Kidney (tissue), 14 donors: ENCODE data around the gene HSD17B10. TPM values are rescaled to one million over a fixed set of nuclear protein-coding genes. Genes with fewer than 3 reads are reported as not detected.

Experiments used
- DNase-seq, 5 donors: peaks; one replicate each; pipeline ENCODE4 v3.0.0-alpha.2; 2013 to 2020
- FAIRE-seq: peaks from 2 replicates; lab custom pipeline; 2012; peaks lifted over from hg19 to GRCh38; lab: Jason Lieb, UNC
- H3K27ac ChIP-seq, 2 donors: one replicate each; pipeline ENCODE4 v1.7.0; 2013; ENCODE audit warnings: low read depth in 2 of 2, low read length in 2 of 2, inconsistent platforms in 1 of 2
- H3K27me3 ChIP-seq: one replicate; pipeline ENCODE4 v1.7.1; 2013; ENCODE audit warnings: low read length, inconsistent platforms; ENCODE audit not compliant: control insufficient read depth, insufficient read depth
- H3K36me3 ChIP-seq, 3 donors: one replicate each; pipeline versions ENCODE4 v1.7.0 to v1.7.1; 2013; ENCODE audit warnings: low read length in 3 of 3, control low read depth in 1 of 3, inconsistent platforms in 1 of 3; ENCODE audit not compliant: insufficient read depth in 3 of 3, control insufficient read depth in 2 of 3
- H3K4me1 ChIP-seq, 3 donors: one replicate each; pipeline versions ENCODE4 v1.7.0 to v1.7.1; 2013; ENCODE audit warnings: low read length in 3 of 3, inconsistent platforms in 1 of 3, low read depth in 1 of 3; ENCODE audit not compliant: control insufficient read depth in 2 of 3, insufficient read depth in 2 of 3
- H3K4me3 ChIP-seq, 3 donors: one replicate each; pipeline versions ENCODE4 v1.7.0 to v1.8.1; 2013; ENCODE audit warnings: low read length in 3 of 3, control low read depth in 1 of 3, inconsistent platforms in 1 of 3
- H3K9ac ChIP-seq, 3 donors: one replicate each; pipeline versions ENCODE4 v1.7.0 to v1.7.1; 2013; ENCODE audit warnings: low read length in 3 of 3, control low read depth in 1 of 3, inconsistent platforms in 1 of 3
- H3K9me3 ChIP-seq, 3 donors: one replicate each; pipeline versions ENCODE4 v1.7.0 to v1.7.1; 2013; ENCODE audit warnings: low read length in 3 of 3, control low read depth in 1 of 3, inconsistent platforms in 1 of 3; ENCODE audit not compliant: control insufficient read depth in 2 of 3, insufficient read depth in 1 of 3
- intact Hi-C: fragments of 100-400 bp; cut with DNase I; formaldehyde crosslinking; loops from one replicate; pipeline ENCODE4 v1.11.1; 2022
- microRNA-seq: library from miRNA; unstranded; fragments of <30 nt; microRNA quantifications from one replicate; pipeline ENCODE4 v1.2.0, GENCODE V29; 2020
- polyA plus RNA-seq: library from polyadenylated mRNA; stranded (reverse); fragments of 350-450 nt; fragmentation: Illumina TruSeq; extraction: RNeasy Lipid Tissue Mini Kit (QIAGEN cat#74804); gene quantifications from one replicate; pipeline ENCODE4 v1.2.3, GENCODE V29; 2014; ENCODE audit warnings: low read depth, low replicate concordance; ENCODE audit not compliant: insufficient read depth
- total RNA-seq: library from RNA; stranded (reverse); fragmentation: NEBNext Ultra II Directional; extraction: Animal tissue kit (Norgen Biotek cat#: 25700); gene quantifications from one replicate; pipeline ENCODE4 v1.2.1, GENCODE V29; 2021
- TF ChIP-seq, protein P1 (sequence below): IDR thresholded peaks from 3 replicates; pipeline ENCODE4 v1.5.1; 2012; ENCODE audit warnings: mild to moderate bottlenecking, moderate library complexity, borderline replicate concordance; ENCODE audit not compliant: insufficient read depth; ENCODE audit errors: extremely low read depth
- donor health status: control.
- donor health status: control.
- donor health status: control.
- donor health status: control.
- donor health status: control.
- donor health status: DM: yes; HTN: yes; CAD: no.
- donor health status: Normal renal cell carcinoma (clear cell type).

The HSD17B10 gene
- total and polyA plus RNA-seq, 2 donors from 2014 or later: 95.2 to 255 TPM

DNA sequence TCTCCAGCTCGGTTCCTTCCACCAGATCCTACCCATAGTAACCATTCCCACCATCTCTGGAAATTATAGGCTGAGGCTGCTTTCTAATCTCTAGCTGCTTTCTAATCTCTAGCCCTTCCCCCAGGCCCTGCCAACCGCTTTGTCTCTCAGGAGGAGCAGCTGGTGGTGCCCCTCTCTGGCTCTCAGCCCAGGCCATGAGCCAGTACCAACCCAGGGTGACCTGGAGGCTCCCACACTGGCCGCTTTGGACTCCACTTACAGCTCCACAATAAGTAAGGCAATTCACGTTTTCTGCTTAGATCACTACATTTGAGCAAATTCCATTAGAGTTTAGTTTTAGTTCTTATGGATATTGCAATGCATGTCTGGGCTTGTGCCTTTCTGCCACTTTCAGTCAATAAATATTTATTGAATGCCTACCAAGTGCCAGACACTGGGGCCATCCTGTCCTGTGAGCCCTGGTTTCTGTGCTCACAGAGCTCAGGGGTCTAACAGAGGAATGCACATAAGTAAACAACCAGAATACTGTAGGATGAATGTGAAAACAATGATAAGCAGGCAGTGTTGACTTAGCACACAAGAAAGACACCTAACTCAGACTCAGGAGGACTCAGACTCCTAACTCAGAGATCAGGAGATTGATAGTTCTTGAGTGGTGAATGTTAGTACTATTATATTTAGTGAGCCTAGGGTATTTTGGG is 50.6 kb downstream of the HSD17B10 start:
- Histone ChIP-seq H3K36me3 (peaks cover 12 to 16% (median 13%) of the 10 kb centered on the region in 3 donors), H3K27me3 (no peaks in the 10 kb centered on the region), H3K4me1 (no peaks in the 10 kb centered on the region), H3K9ac (no peak overlapping the region), H3K9me3 (no peaks in the 10 kb centered on the region), H3K4me3 (no peak overlapping the region), H3K27ac (no peak overlapping the region)
- TF ChIP-seq, protein P1, sequence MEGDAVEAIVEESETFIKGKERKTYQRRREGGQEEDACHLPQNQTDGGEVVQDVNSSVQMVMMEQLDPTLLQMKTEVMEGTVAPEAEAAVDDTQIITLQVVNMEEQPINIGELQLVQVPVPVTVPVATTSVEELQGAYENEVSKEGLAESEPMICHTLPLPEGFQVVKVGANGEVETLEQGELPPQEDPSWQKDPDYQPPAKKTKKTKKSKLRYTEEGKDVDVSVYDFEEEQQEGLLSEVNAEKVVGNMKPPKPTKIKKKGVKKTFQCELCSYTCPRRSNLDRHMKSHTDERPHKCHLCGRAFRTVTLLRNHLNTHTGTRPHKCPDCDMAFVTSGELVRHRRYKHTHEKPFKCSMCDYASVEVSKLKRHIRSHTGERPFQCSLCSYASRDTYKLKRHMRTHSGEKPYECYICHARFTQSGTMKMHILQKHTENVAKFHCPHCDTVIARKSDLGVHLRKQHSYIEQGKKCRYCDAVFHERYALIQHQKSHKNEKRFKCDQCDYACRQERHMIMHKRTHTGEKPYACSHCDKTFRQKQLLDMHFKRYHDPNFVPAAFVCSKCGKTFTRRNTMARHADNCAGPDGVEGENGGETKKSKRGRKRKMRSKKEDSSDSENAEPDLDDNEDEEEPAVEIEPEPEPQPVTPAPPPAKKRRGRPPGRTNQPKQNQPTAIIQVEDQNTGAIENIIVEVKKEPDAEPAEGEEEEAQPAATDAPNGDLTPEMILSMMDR: no peak
- no peak for FAIRE-seq
- DNase-seq: no peak
- intact Hi-C loops: no loop called here

Small RNA genes within 50 kb of the gene (microRNA-seq; reads per million reads assigned to microRNA genes)
- gene MIR6857: not detected

Other genes with a start within 250 kb of the HSD17B10 start
- gene KDM5C, start 209.2 kb downstream of the HSD17B10 start, total RNA-seq: 114 TPM
- 14.9 TPM for gene KDM5C, start 209.2 kb downstream of the HSD17B10 start, polyA plus RNA-seq
- gene IQSEC2, start 152.8 kb downstream of the HSD17B10 start, total RNA-seq: 20.9 TPM
- 56.2 TPM for gene IQSEC2, start 152.8 kb downstream of the HSD17B10 start, polyA plus RNA-seq
- gene SMC1A, start 11.7 kb downstream of the HSD17B10 start, total RNA-seq: 59.0 TPM
- gene SMC1A, start 11.7 kb downstream of the HSD17B10 start, polyA plus RNA-seq: 6.2 TPM
- 2.5 TPM for gene RIBC1, start 11.5 kb downstream of the HSD17B10 start, total RNA-seq
- gene RIBC1, start 11.5 kb downstream of the HSD17B10 start, polyA plus RNA-seq: 6.4 TPM